Activated CD8-positive, alpha-beta memory T cell treated with anti-CD3 and anti-CD28 coated beads, Interleukin-2, amount 10 ng/mL, durations not matched to agents 7 days and 5 days (primary cell): ENCODE data around the gene ADAMTS14. TPM values are rescaled to one million over a fixed set of nuclear protein-coding genes. Genes with fewer than 3 reads are reported as not detected.

Experiments used
- ATAC-seq: fragments of 150-1000 bp; cut with Tn5 transposase; one replicate; pipeline ENCODE4 v1.10.0; 2021; ENCODE audit warnings: moderate library complexity
- CTCF ChIA-PET: fragments of 350-600 bp; sonication (Branson Sonifier 250); formaldehyde crosslinking; loops from one replicate; lab custom pipeline; 2021; ENCODE audit warnings: antibody characterized with exemption; lab: Charles Lee
- DNase-seq: peaks from one replicate; pipeline ENCODE4 v3.0.0-alpha.2; 2020
- H3K27ac Mint-ChIP-seq: one replicate; pipeline ENCODE4 v1.8.0; 2021; ENCODE audit warnings: mild to moderate bottlenecking, mixed read lengths
- H3K27me3 Mint-ChIP-seq: one replicate; pipeline ENCODE4 v1.8.0; 2021; ENCODE audit warnings: mixed read lengths
- H3K36me3 Mint-ChIP-seq: one replicate; pipeline ENCODE4 v1.8.0; 2021; ENCODE audit warnings: mild to moderate bottlenecking, mixed read lengths
- H3K4me1 Mint-ChIP-seq: one replicate; pipeline ENCODE4 v1.8.0; 2021; ENCODE audit warnings: mixed read lengths
- H3K4me3 Mint-ChIP-seq: one replicate; pipeline ENCODE4 v1.8.0; 2021; ENCODE audit warnings: mild to moderate bottlenecking, moderate library complexity, mixed read lengths
- H3K9me3 Mint-ChIP-seq: one replicate; pipeline ENCODE4 v1.8.0; 2022; ENCODE audit warnings: low read depth, mixed read lengths
- total RNA-seq, 2 experiments: library from RNA; stranded (reverse); gene quantifications; one replicate each; pipeline ENCODE4 v1.2.3, GENCODE V29; 2021

The ADAMTS14 gene
- total RNA-seq, 2 experiments from 2014 or later, result 0.15 to 0.19 TPM

DNA sequence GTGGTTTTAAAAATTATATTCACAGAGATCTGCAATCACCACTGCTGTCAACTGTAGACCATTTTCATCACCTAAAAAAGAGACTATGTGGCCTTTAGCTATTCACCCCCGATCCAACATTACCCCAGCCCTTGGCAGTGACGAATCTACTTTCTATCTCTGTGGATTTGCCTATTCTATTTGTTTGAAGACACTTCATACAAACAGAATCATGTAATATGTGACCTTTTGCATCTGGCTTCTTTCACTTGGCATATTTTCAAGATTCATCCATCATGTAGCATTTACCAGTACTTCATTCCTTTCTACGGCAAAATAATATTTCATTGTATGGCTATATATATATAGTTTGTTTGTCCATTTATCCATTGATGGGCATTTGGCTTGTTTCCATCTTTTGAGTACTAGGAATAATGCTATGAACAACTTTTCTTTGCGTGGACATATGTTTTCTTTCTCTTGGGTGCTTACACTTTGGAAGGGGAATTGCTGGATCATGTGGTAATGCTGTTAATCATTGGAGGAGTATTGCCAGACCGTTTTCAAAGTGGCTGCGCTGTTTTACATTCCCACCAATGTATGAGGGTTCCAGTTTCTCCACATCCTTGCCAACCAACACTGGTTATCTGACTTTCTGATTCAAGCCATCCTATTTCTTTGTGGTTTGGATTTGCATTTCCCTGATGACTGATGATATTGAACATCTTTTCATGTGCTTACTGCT lies 22.3 kb downstream of the ADAMTS14 start:
- Mint-ChIP-seq H3K27me3 (peaks cover 8% of the 10 kb centered on the region), H3K4me3 (no peak overlapping the region)
- CTCF ChIA-PET, result no interaction called here

DNA sequence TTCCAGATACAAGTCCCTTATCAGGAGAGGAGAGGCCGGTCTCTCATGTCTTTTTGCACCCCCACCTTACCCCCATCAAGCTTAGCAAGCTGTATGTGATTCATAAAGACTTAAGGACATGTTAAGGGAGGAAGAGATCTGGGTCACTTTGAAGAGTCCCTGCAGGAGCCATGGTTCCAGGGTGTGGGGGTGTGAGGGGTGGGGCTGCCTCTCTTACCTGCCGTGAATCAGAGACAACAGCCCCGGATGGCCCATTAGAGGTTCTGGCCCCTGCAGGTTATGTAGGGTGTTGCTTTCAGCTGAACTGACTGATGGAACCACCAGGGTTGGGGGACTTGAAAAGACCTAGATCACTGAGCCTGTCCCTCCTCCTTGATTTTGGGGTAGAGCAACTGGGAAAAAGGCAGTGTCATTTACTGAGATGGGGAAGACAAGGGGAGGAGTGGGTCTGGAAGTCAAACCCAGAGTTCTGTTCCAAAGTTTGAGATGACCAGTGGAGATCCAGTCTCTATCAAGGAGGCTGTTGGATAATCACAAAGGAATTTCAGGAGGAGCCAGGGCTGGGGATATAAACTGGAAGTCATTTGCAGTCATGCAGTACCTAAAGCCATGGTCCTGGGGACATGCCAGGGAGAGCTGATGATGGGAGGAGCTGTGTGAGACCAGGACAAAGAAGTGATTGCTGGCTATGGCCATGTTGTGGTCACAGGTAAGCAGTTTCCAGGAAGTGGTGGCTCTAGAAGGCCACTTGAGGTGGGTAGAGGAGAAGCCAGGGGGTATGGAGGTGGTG lies 23.1 kb downstream of the ADAMTS14 start:
- no peak for ATAC-seq
- no peak overlapping the region for H3K27ac Mint-ChIP-seq
- no peak overlapping the region for H3K4me3 Mint-ChIP-seq
- H3K4me1 Mint-ChIP-seq, result no peaks in the 10 kb centered on the region
- peaks cover 8% of the 10 kb centered on the region for H3K27me3 Mint-ChIP-seq
- no peaks in the 10 kb centered on the region for H3K36me3 Mint-ChIP-seq
- no peak for DNase-seq
- CTCF ChIA-PET, result no interaction called here
- H3K9me3 Mint-ChIP-seq, result no peaks in the 10 kb centered on the region

More for the DNA sequence above, 22.3 kb downstream of the ADAMTS14 start:
- DNase-seq (no peak), ATAC-seq (no peak)
- Mint-ChIP-seq H3K9me3 (no peaks in the 10 kb centered on the region), H3K27ac (no peak overlapping the region), H3K36me3 (no peaks in the 10 kb centered on the region), H3K4me1 (no peaks in the 10 kb centered on the region)

DNA sequence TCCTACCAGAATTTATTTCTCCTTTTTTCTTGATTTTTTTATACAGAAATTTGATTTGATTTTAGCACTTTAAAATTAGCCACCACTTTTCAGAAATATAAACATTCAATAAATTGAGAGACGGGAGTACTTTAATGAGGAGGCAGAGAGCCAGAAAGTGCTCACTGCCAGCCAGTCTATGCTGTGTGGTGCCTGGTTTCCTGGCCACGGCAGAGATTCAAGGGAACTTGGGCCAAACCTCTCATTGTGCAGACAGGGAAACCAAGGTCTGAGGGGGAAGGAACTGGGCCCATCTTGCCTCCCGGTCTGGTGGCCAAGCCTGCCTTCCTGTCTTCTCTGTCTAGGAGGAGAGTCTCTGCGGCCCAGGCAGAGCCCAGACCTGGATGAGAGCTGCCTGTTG lies 25.9 kb downstream of the ADAMTS14 start:
- ATAC-seq, result no peak
- DNase-seq, result no peak
- Mint-ChIP-seq H3K9me3 (no peaks in the 10 kb centered on the region), H3K36me3 (no peaks in the 10 kb centered on the region), H3K27ac (no peak overlapping the region), H3K4me3 (no peak overlapping the region), H3K27me3 (no peaks in the 10 kb centered on the region), H3K4me1 (no peaks in the 10 kb centered on the region)
- CTCF ChIA-PET, result no interaction called here

DNA sequence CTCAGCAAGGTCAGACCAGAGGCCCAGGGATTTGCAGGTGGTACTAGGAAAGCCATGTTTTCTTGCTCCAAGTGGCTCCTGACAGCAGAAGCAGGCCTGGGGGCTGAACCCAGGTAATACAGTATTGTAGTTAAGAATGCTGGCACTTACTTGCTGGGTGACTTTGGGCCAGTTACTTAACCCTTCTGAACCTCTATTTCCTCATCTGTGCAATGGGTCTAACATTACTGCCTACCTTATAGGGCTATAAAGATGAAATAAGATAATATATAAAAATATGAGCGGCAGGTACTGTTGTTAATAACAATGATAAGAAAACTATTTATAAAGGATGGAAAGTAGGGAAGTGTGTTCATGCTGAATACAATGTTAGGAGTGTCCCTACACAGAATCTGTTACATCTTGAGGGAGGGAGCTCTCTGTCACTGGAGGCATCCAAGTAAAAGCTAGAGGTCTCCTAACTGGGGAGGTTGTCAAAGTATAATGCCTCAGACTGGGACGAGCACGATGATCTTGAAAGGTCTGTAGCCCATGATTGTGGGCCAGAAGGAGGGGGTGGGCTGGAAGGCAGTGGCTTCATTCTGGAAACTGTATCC lies 26.9 kb downstream of the ADAMTS14 start:
- Mint-ChIP-seq H3K9me3 (no peaks in the 10 kb centered on the region), H3K27me3 (no peaks in the 10 kb centered on the region), H3K27ac (no peak overlapping the region), H3K36me3 (no peaks in the 10 kb centered on the region), H3K4me1 (no peaks in the 10 kb centered on the region), H3K4me3 (no peak overlapping the region)
- DNase-seq (no peak), ATAC-seq (no peak)
- CTCF ChIA-PET, result no interaction called here

DNA sequence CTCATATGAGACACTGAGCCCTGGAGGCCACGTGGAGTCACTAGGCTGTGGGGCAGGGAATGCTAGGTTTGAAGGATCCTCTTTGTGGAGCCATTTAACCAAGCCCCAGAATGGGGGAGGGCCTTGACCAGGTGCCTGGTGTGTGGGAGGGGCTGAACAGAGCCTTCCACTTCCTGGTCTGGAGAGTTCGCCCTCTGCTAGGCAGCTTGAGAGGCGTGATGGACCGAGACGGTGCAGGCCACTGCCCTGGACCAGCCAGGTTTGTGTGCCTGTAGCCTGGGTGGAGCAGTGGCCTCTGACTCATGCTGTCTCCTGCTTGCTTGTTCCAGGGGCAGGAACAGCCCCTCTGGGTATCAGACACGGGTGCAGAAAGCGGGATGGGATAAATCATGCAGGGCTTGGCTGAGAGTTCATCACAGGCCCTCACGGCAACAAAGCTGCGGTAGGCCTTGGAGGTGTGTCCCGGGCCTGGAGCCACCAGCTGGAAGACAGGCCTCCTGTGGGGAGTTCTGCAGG lies 27.4 kb downstream of the ADAMTS14 start:
- no peaks in the 10 kb centered on the region for H3K9me3 Mint-ChIP-seq
- DNase-seq (no peak), ATAC-seq (no peak)
- H3K36me3 Mint-ChIP-seq, result no peaks in the 10 kb centered on the region
- no peaks in the 10 kb centered on the region for H3K4me1 Mint-ChIP-seq
- CTCF ChIA-PET, result no interaction called here
- H3K27me3 Mint-ChIP-seq, result no peaks in the 10 kb centered on the region
- no peak overlapping the region for H3K4me3 Mint-ChIP-seq
- H3K27ac Mint-ChIP-seq, result no peak overlapping the region

DNA sequence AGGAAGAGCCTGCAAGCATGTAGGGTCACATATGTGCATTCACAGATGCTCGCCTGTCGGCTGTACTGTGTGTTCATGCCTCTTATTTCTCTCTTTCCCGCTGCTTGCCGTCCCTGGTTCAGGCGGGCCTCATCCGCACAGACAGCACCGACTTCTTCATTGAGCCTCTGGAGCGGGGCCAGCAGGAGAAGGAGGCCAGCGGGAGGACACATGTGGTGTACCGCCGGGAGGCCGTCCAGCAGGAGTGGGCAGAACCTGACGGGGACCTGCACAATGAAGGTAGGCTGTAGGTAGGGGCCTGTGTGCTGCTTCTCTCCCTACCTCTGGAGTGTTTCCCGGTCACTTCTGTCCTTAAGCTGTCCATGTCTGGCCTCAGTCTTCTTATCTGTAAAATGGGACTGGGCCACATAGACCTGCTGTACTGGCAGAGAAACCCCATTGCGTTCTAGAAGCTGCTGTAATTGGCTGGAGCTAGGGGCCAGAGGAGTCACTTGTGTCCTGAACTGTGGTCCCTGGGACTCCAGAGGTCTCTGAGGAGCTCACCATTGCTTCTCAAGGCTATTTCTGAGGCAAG lies 30.0 kb downstream of the ADAMTS14 start:
- CTCF ChIA-PET, result interaction anchor here (0.8 to 1.1 kb wide), 2 partner anchors 39 to 56 kb away, joined by 3 to 5 read pairs; no protein-coding TSS in a partner anchor
- no peak for ATAC-seq
- no peak overlapping the region for H3K27ac Mint-ChIP-seq

DNA sequence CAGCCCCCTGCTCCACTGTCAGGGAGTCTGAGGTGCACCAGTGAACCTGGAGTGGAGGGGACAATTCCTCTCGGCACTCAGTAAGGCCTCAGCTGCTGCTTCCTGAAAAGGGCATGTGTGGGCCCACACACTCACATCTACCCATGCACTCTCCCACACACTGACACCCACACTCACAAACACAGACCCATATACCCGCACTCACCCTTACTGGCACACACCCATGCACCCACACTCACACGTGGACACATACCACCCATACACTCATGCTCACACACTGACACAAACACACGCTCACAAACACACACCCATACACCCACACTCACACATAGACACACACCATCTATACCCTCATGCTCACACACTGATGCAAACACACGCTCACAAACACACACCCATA lies 31.9 kb downstream of the ADAMTS14 start:
- no peaks in the 10 kb centered on the region for H3K9me3 Mint-ChIP-seq
- DNase-seq, result no peak
- H3K36me3 Mint-ChIP-seq, result no peaks in the 10 kb centered on the region
- H3K4me1 Mint-ChIP-seq, result no peaks in the 10 kb centered on the region
- no peaks in the 10 kb centered on the region for H3K27me3 Mint-ChIP-seq
- CTCF ChIA-PET, result interaction anchor here (1.5 kb wide), 1 partner anchor 9 kb away, joined by 4 read pairs; no protein-coding TSS in a partner anchor
- no peak overlapping the region for H3K4me3 Mint-ChIP-seq
- no peak for ATAC-seq
- H3K27ac Mint-ChIP-seq, result no peak overlapping the region

More for the DNA sequence above, 30.0 kb downstream of the ADAMTS14 start:
- Mint-ChIP-seq H3K4me1 (no peaks in the 10 kb centered on the region), H3K36me3 (no peaks in the 10 kb centered on the region), H3K9me3 (no peaks in the 10 kb centered on the region), H3K27me3 (no peaks in the 10 kb centered on the region), H3K4me3 (no peak overlapping the region)
- no peak for DNase-seq

DNA sequence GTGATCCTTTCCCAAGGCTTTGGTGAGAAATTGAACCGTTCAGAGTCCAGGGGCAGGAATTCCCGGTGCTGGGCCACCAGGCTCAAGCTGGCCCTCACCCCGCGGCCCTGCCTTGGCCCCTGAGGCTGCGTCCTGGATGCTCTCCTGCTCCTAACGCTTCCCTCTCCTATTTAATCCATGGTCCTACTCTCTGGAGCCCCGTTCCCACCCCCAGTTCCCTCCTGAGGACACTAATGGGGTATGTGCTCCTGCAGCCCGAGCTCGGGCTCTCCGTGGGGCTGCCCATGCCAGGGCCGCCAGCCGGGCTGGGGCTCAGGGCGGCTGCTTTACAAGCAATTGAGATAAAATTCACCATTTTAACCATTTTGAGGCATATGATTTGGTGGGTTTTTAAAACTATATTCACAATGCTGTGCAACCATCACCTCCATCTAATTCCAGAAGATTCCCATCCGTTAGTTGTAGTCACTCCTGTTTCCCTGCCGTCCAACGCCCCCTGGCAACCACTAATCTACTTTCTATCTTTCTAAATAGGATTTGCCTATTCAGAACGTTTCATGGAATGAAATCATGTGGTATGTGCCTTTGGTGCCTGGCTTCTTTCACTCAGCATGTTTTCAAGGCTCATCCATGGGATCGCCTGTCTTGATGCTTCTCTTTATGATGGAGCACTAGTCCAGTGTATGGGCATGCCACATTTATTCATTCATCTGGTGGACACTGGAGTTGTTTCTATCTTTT lies 33.0 kb downstream of the ADAMTS14 start:
- CTCF ChIA-PET, result no interaction called here
- Mint-ChIP-seq H3K4me1 (no peaks in the 10 kb centered on the region), H3K4me3 (no peak overlapping the region), H3K27me3 (no peaks in the 10 kb centered on the region), H3K36me3 (no peaks in the 10 kb centered on the region), H3K27ac (no peak overlapping the region), H3K9me3 (no peaks in the 10 kb centered on the region)
- ATAC-seq, result no peak
- DNase-seq, result no peak

DNA sequence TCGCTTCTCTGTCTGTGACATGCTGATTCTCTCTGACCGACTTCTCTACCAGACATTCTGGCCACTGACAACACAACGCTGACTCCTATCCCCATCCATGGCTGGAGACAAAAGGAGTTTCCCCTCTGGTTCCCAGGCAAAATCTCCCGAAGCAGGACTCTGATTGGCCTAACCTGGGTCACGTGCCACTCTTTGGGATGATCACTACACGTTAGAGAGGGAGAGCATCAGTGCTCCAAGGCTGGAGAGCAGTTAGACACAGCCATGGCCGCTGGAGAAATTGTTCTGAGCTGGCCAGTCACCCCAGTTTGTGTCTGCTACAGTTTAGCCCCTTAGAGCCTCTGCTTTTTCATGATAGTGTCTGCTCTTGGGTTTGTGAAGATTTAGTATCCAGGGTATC lies 38.9 kb downstream of the ADAMTS14 start:
- H3K9me3 Mint-ChIP-seq, result no peaks in the 10 kb centered on the region
- H3K4me1 Mint-ChIP-seq, result peaks cover 7% of the 10 kb centered on the region
- CTCF ChIA-PET, result no interaction called here
- H3K27ac Mint-ChIP-seq, result no peak overlapping the region
- no peak for ATAC-seq
- no peaks in the 10 kb centered on the region for H3K27me3 Mint-ChIP-seq
- no peak for DNase-seq
- H3K36me3 Mint-ChIP-seq, result no peaks in the 10 kb centered on the region
- no peak overlapping the region for H3K4me3 Mint-ChIP-seq

DNA sequence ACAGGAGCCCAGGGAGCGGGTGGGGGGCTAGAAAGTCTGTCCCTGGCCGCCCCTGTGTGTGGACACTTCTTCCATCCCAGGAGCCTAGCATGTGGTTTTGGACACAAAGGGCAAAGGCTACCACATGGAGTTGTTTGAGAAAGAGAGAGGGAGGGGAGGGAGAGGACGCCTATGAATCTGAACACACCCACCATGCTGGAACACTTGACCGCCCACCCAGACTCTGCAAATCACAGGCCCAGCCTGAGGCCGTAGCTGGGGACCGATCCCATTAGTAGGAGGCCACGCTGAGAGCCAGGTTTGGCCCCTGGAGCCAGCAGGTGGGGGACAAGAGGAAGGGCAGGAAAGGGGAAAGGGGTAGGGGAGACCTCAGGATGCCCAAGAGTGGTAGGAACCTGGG lies 39.6 kb downstream of the ADAMTS14 start:
- Mint-ChIP-seq H3K27me3 (no peaks in the 10 kb centered on the region), H3K9me3 (no peaks in the 10 kb centered on the region), H3K4me3 (no peak overlapping the region), H3K4me1 (peaks cover 8% of the 10 kb centered on the region), H3K27ac (no peak overlapping the region), H3K36me3 (no peaks in the 10 kb centered on the region)
- ATAC-seq, result no peak
- no peak for DNase-seq
- CTCF ChIA-PET, result no interaction called here

DNA sequence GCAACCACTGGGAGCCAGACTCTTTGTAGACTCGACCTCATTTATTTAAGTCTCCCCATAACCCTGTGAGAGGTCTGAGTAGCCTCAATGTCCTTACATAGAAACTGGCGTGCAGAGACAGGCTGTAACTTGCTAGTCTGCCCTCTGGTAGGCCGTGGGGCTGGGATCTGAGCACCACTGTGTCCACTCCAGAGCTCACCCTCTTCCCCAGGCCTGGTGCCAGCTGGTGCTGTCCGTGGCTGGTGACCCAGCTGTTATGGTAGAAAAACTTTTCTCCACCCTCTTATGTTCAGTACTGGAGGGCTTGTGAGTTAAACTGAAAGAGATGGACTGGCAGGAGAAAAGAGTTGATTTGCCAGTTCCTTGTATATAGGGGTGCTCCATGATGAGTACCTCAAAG lies 41.9 kb downstream of the ADAMTS14 start:
- Mint-ChIP-seq H3K4me3 (no peak overlapping the region), H3K27me3 (no peaks in the 10 kb centered on the region), H3K9me3 (no peaks in the 10 kb centered on the region), H3K27ac (no peak overlapping the region), H3K36me3 (no peaks in the 10 kb centered on the region), H3K4me1 (peaks cover 8% of the 10 kb centered on the region)
- no peak for ATAC-seq
- no peak for DNase-seq
- CTCF ChIA-PET, result no interaction called here

DNA sequence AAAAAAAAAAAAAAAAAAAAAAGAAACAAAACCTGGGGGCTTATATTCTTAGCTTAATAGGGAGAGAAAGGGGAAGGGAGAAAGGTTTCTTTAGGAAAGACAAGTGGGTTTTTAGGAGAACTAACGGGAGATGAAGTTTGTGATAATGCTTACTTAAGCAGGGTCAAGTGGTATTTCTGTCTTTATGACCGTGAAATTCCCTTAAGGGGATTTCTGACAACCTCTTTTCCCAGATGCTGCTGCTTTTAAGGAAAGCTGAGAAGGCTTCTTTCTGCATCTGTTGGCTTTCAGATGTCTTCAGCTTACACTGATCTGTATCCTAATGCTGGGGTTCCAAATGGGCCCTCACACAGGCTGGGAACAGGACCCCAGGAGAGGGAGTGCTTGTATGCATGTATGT lies 42.6 kb downstream of the ADAMTS14 start:
- peaks cover 8% of the 10 kb centered on the region for H3K4me1 Mint-ChIP-seq
- no peak overlapping the region for H3K27ac Mint-ChIP-seq
- no peaks in the 10 kb centered on the region for H3K9me3 Mint-ChIP-seq
- no peaks in the 10 kb centered on the region for H3K27me3 Mint-ChIP-seq
- ATAC-seq (no peak), DNase-seq (no peak)
- no peak overlapping the region for H3K4me3 Mint-ChIP-seq
- CTCF ChIA-PET, result no interaction called here
- no peaks in the 10 kb centered on the region for H3K36me3 Mint-ChIP-seq
